ENCODE measurements around the gene ARL3. TPM values are rescaled to one million over a fixed set of nuclear protein-coding genes. Genes with fewer than 3 reads are reported as not detected.

ARL3 gene
- total RNA-seq, 1 donor: 5.8 TPM

DNA sequence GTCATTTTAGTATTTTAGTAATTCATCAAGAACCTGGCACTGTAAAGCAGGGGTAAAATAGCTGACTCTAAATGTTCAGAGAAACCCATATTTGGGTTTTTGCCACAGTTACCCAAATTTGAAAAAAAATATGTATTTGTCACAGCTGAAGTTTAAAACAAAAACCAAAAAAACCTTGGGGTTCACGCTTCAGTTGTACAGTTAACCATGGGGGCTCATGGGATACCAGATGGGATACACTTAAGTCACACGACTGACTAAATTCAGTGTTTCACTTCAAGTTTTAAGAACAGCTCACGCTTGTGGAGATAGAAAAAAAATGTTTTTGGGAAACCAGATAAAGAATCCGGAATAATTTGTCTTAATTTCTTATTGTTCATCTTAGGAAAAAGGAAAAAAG is 2.1 kb downstream of the ARL3 start:
- Histone ChIP-seq H3K27me3 (ENCODE audit: insufficient read depth, low read length) (no peaks in the 10 kb centered on the region), H3K79me2 (ENCODE audit: insufficient read depth, low read length) (peaks cover 69% of the 10 kb centered on the region), H3K36me3 (ENCODE audit: insufficient read depth, low read length) (no peaks in the 10 kb centered on the region), H3K4me1 (ENCODE audit: insufficient read depth, low read length) (peaks cover 23% of the 10 kb centered on the region), H3K4me3 (ENCODE audit: insufficient read depth, low read length) (no peak overlapping the region), H3K4me2 (ENCODE audit: insufficient read depth, low read length) (peak overlapping the region; percentile 78), H4K20me1 (ENCODE audit: insufficient read depth, low read length) (no peaks in the 10 kb centered on the region), H3K9me3 (ENCODE audit: low read depth, low read length) (no peaks in the 10 kb centered on the region), H3K27ac (ENCODE audit: low read depth, low read length) (peak overlapping the region; percentile 93), H2AFZ (ENCODE audit: low read length) (no peak overlapping the region)
- DNase-seq (ENCODE audit: insufficient read length, low spot score, missing footprints): no peak
- TF ChIP-seq, protein P1, sequence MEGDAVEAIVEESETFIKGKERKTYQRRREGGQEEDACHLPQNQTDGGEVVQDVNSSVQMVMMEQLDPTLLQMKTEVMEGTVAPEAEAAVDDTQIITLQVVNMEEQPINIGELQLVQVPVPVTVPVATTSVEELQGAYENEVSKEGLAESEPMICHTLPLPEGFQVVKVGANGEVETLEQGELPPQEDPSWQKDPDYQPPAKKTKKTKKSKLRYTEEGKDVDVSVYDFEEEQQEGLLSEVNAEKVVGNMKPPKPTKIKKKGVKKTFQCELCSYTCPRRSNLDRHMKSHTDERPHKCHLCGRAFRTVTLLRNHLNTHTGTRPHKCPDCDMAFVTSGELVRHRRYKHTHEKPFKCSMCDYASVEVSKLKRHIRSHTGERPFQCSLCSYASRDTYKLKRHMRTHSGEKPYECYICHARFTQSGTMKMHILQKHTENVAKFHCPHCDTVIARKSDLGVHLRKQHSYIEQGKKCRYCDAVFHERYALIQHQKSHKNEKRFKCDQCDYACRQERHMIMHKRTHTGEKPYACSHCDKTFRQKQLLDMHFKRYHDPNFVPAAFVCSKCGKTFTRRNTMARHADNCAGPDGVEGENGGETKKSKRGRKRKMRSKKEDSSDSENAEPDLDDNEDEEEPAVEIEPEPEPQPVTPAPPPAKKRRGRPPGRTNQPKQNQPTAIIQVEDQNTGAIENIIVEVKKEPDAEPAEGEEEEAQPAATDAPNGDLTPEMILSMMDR (IDR thresholded peaks at IDR 0.05; ENCODE audit: extremely low read depth, low read depth, low read length): no peak

DNA sequence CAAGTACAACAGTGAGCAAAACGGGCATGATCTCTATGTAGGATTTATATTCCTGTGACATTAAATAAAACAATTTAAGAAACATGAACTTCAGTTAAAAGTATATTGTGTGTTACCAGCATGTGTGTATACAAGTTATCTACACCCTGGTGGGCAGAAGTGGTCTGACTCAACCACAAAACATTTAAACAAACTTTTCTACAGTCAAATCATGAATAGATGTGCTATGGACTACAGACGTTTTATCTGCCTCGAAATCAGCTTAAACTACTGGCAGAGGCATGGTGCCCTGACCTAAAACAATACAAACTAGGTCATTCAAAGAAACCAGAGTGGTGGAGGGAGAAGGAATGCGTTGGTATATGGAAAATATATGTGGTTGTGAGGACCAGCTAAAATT is 3.6 kb downstream of the ARL3 start:
- Histone ChIP-seq H3K27ac (ENCODE audit: low read depth, low read length) (peak overlapping the region; percentile 14), H3K79me2 (ENCODE audit: insufficient read depth, low read length) (peaks cover 75% of the 10 kb centered on the region), H3K27me3 (ENCODE audit: insufficient read depth, low read length) (no peaks in the 10 kb centered on the region), H3K36me3 (ENCODE audit: insufficient read depth, low read length) (no peaks in the 10 kb centered on the region), H2AFZ (ENCODE audit: low read length) (no peak overlapping the region), H3K4me3 (ENCODE audit: insufficient read depth, low read length) (no peak overlapping the region), H3K4me1 (ENCODE audit: insufficient read depth, low read length) (peaks cover 25% of the 10 kb centered on the region), H3K4me2 (ENCODE audit: insufficient read depth, low read length) (peak overlapping the region; percentile 45), H4K20me1 (ENCODE audit: insufficient read depth, low read length) (no peaks in the 10 kb centered on the region), H3K9me3 (ENCODE audit: low read depth, low read length) (no peaks in the 10 kb centered on the region)
- peak; percentile 76 for DNase-seq (ENCODE audit: insufficient read length, low spot score, missing footprints)
- TF ChIP-seq, protein P1 (IDR thresholded peaks at IDR 0.05; ENCODE audit: extremely low read depth, low read depth, low read length): no peak

DNA sequence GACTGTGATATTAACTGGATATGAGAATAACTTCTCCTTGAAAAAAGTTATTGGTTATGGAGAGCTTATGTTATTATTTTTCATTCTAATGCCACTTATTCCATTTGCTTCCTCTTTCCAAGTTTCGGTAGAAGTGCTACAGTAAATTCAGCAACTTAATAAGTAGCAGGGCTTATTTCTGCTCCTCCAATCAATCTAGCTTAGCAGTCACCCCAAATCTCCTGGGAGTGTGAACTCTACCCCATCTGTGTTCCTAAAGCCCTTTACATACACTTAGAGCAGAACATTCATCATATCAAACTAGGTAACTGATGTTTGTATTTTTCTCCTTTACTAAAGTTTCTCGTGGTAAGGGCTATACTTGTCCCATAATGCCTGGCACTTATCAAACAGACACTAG is 8.7 kb downstream of the ARL3 start:
- TF ChIP-seq, protein P1 (IDR thresholded peaks at IDR 0.05; ENCODE audit: extremely low read depth, low read depth, low read length): no peak
- peaks cover 51% of the 10 kb centered on the region for H3K79me2 ChIP-seq (ENCODE audit: insufficient read depth, low read length)
- H4K20me1 ChIP-seq (ENCODE audit: insufficient read depth, low read length): no peaks in the 10 kb centered on the region
- H3K36me3 ChIP-seq (ENCODE audit: insufficient read depth, low read length): no peaks in the 10 kb centered on the region
- peak overlapping the region; percentile 67 for H3K4me2 ChIP-seq (ENCODE audit: insufficient read depth, low read length)
- H3K27ac ChIP-seq (ENCODE audit: low read depth, low read length): peak overlapping the region; percentile 70
- DNase-seq (ENCODE audit: insufficient read length, low spot score, missing footprints): no peak
- peaks cover 35% of the 10 kb centered on the region for H3K4me1 ChIP-seq (ENCODE audit: insufficient read depth, low read length)
- H2AFZ ChIP-seq (ENCODE audit: low read length): no peak overlapping the region
- H3K9me3 ChIP-seq (ENCODE audit: low read depth, low read length): no peaks in the 10 kb centered on the region
- peak overlapping the region; percentile 24 for H3K4me3 ChIP-seq (ENCODE audit: insufficient read depth, low read length)
- H3K27me3 ChIP-seq (ENCODE audit: insufficient read depth, low read length): no peaks in the 10 kb centered on the region

DNA sequence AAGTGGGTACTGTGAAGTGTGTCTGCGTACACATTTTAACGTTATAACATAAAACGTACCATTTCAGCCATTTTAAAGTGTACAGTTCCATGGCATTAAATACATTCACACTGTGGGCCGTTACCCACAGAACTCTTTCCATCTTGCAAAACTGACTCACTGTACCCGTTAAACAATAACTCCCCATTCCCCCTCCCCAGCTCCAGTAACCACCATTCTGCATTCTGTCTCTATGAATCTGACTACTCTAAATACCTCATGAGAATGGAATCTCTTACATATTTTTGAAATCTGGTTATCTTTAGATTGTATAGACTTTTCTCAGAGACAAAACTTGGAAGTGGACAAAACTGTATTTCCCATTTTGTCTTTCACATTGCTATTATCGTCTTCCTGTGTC is 9.3 kb downstream of the ARL3 start:
- peaks cover 29% of the 10 kb centered on the region for H3K4me1 ChIP-seq (ENCODE audit: insufficient read depth, low read length)
- no peaks in the 10 kb centered on the region for H4K20me1 ChIP-seq (ENCODE audit: insufficient read depth, low read length)
- peak overlapping the region; percentile 67 for H3K4me2 ChIP-seq (ENCODE audit: insufficient read depth, low read length)
- H3K79me2 ChIP-seq (ENCODE audit: insufficient read depth, low read length): peaks cover 44% of the 10 kb centered on the region
- H3K9me3 ChIP-seq (ENCODE audit: low read depth, low read length): no peaks in the 10 kb centered on the region
- no peaks in the 10 kb centered on the region for H3K27me3 ChIP-seq (ENCODE audit: insufficient read depth, low read length)
- H3K36me3 ChIP-seq (ENCODE audit: insufficient read depth, low read length): no peaks in the 10 kb centered on the region
- H3K4me3 ChIP-seq (ENCODE audit: insufficient read depth, low read length): peak overlapping the region; percentile 24
- TF ChIP-seq, protein P1 (IDR thresholded peaks at IDR 0.05; ENCODE audit: extremely low read depth, low read depth, low read length): no peak
- peak overlapping the region; percentile 70 for H3K27ac ChIP-seq (ENCODE audit: low read depth, low read length)
- H2AFZ ChIP-seq (ENCODE audit: low read length): no peak overlapping the region
- DNase-seq (ENCODE audit: insufficient read length, low spot score, missing footprints): no peak

Data from osteoblast (primary cell).